ENCODE results near the gene USP35.
"Not testable (repeated sequence)": the region's sequence is repeated elsewhere in the genome, so short reads cannot be mapped to it uniquely, and the experiment has no call there.

Gene USP35

GRCh38 chr11:78233046-78233445, 44.3 kb downstream of the USP35 start:
- DNase-seq (ENCODE audit: low read depth), result not testable (repeated sequence)

- no peak for DNase-seq (ENCODE audit: low read depth)
Measured at GRCh38 chr11:78234006-78234405, 45.3 kb downstream of the USP35 start.

- DNase-seq (ENCODE audit: low read depth), result no peak
Measured at GRCh38 chr11:78237293-78238046, 48.8 kb downstream of the USP35 start.

GRCh38 chr11:78239781-78240180, 51.1 kb downstream of the USP35 start:
- no peak for DNase-seq (ENCODE audit: low read depth)

- DNase-seq (ENCODE audit: low read depth), result no peak
Measured at GRCh38 chr11:78241475-78241874, 52.8 kb downstream of the USP35 start.

GRCh38 chr11:78244080-78244479, 55.4 kb downstream of the USP35 start:
- DNase-seq (ENCODE audit: low read depth), result no peak

GRCh38 chr11:78244546-78245255, 56.0 kb downstream of the USP35 start:
- no peak for DNase-seq (ENCODE audit: low read depth)

GRCh38 chr11:78248191-78248590, 59.5 kb downstream of the USP35 start:
- DNase-seq (ENCODE audit: low read depth), result no peak

GRCh38 chr11:78248903-78249302, 60.2 kb downstream of the USP35 start:
- DNase-seq (ENCODE audit: low read depth), result no peak

- DNase-seq (ENCODE audit: low read depth), result no peak
Measured at GRCh38 chr11:78250099-78250498, 61.4 kb downstream of the USP35 start.

GRCh38 chr11:78251083-78251775, 62.5 kb downstream of the USP35 start:
- no peak for DNase-seq (ENCODE audit: low read depth)

- no peak for DNase-seq (ENCODE audit: low read depth)
Measured at GRCh38 chr11:78253797-78254196, 65.1 kb downstream of the USP35 start.

- DNase-seq (ENCODE audit: low read depth), result no peak
Measured at GRCh38 chr11:78254268-78254667, 65.5 kb downstream of the USP35 start.

- no peak for DNase-seq (ENCODE audit: low read depth)
Measured at GRCh38 chr11:78255919-78256318, 67.2 kb downstream of the USP35 start.

GRCh38 chr11:78256962-78257361, 68.2 kb downstream of the USP35 start:
- DNase-seq (ENCODE audit: low read depth), result no peak

GRCh38 chr11:78257654-78258053, 68.9 kb downstream of the USP35 start:
- no peak for DNase-seq (ENCODE audit: low read depth)

GRCh38 chr11:78259777-78260487, 71.2 kb downstream of the USP35 start:
- DNase-seq (ENCODE audit: low read depth), result no peak

GRCh38 chr11:78261367-78261766, 72.6 kb downstream of the USP35 start:
- DNase-seq (ENCODE audit: low read depth), result no peak

- no peak for DNase-seq (ENCODE audit: low read depth)
Measured at GRCh38 chr11:78261828-78262227, 73.1 kb downstream of the USP35 start.

- DNase-seq (ENCODE audit: low read depth), result no peak
Measured at GRCh38 chr11:78262238-78262637, 73.5 kb downstream of the USP35 start.

- DNase-seq (ENCODE audit: low read depth), result no peak
Measured at GRCh38 chr11:78262691-78263090, 74.0 kb downstream of the USP35 start.

Data from activated gamma-delta T cell treated with anti-CD3 and anti-CD28 coated beads, Interleukin-2, amount 50 U/mL, for 16 hours (primary cell).